GM23338 (cell line): ENCODE results near the gene SLC25A13. TPM values are rescaled to one million over a fixed set of nuclear protein-coding genes. Genes with fewer than 3 reads are reported as not detected.

Experiments
- ATAC-seq: fragments of 200-7000 bp; cut with Tn5 transposase; 3 replicates; pipeline ENCODE4 v1.9.1; 2020
- DNase-seq: peaks from one replicate; pipeline ENCODE4 v3.0.0-alpha.2; 2015; ENCODE audit warnings: low spot score
- H2AFZ ChIP-seq: fragments of 200-600 bp; sonication (generic); 2 replicates; pipeline ENCODE4 v1.8.0; 2016; ENCODE audit warnings: antibody characterized with exemption, mild to moderate bottlenecking, moderate library complexity
- H3F3A ChIP-seq: fragments of 200-600 bp; sonication (generic); replicated peaks from 2 replicates; pipeline ENCODE4 v1.8.0; 2017; ENCODE audit warnings: antibody characterized with exemption, mixed run types, low read depth
- H3K27ac ChIP-seq: fragments of 200-600 bp; sonication (generic); 2 replicates; pipeline ENCODE4 v1.6.1; 2016; ENCODE audit warnings: low read depth
- H3K27me3 ChIP-seq: fragments of 200-600 bp; sonication (generic); 2 replicates; pipeline ENCODE4 v1.8.0; 2016; ENCODE audit warnings: mild to moderate bottlenecking, mixed run types, moderate library complexity; ENCODE audit not compliant: insufficient read depth
- H3K36me3 ChIP-seq: fragments of 200-600 bp; sonication (generic); 2 replicates; pipeline ENCODE4 v1.8.0; 2016; ENCODE audit warnings: mild to moderate bottlenecking; ENCODE audit not compliant: insufficient read depth
- H3K4me1 ChIP-seq: fragments of 200-600 bp; sonication (generic); 2 replicates; pipeline ENCODE4 v1.8.0; 2016; ENCODE audit warnings: mild to moderate bottlenecking, moderate library complexity; ENCODE audit not compliant: insufficient read depth
- H3K4me2 ChIP-seq: fragments of 200-600 bp; sonication (generic); 2 replicates; pipeline ENCODE4 v1.7.1; 2017; ENCODE audit warnings: mixed run types
- H3K4me3 ChIP-seq: fragments of 200-600 bp; sonication (generic); 2 replicates; pipeline ENCODE4 v1.6.1; 2016; ENCODE audit warnings: mixed run types
- H3K79me2 ChIP-seq: fragments of 200-600 bp; sonication (generic); replicated peaks from 2 replicates; pipeline ENCODE4 v1.8.0; 2017; ENCODE audit warnings: mild to moderate bottlenecking; ENCODE audit not compliant: insufficient read depth
- H3K9me2 ChIP-seq: fragments of 200-600 bp; sonication (generic); 2 replicates; pipeline ENCODE4 v1.8.0; 2017; ENCODE audit not compliant: insufficient read depth
- H4K20me1 ChIP-seq: fragments of 200-600 bp; sonication (generic); replicated peaks from 2 replicates; pipeline ENCODE4 v1.8.0; 2017; ENCODE audit warnings: mild to moderate bottlenecking; ENCODE audit not compliant: insufficient read depth
- H3K27ac Mint-ChIP-seq: 2 replicates; pipeline ENCODE4 v1.8.0; 2020; ENCODE audit warnings: inconsistent platforms, mild to moderate bottlenecking, moderate library complexity, mixed read lengths
- H3K27me3 Mint-ChIP-seq: 3 replicates; pipeline ENCODE4 v1.8.0; 2022; ENCODE audit warnings: low read depth, mild to moderate bottlenecking, moderate library complexity, mixed read lengths, inconsistent platforms; ENCODE audit not compliant: insufficient read depth, poor library complexity
- H3K36me3 Mint-ChIP-seq: 3 replicates; pipeline ENCODE4 v1.8.0; 2021; ENCODE audit warnings: low read depth, mild to moderate bottlenecking, inconsistent platforms, moderate library complexity, mixed read lengths
- H3K4me1 Mint-ChIP-seq: 3 replicates; pipeline ENCODE4 v1.8.0; 2020; ENCODE audit warnings: mild to moderate bottlenecking, inconsistent platforms, mixed read lengths
- H3K4me3 Mint-ChIP-seq: 3 replicates; pipeline ENCODE4 v1.8.0; 2021; ENCODE audit warnings: moderate library complexity, mild to moderate bottlenecking, inconsistent platforms, mixed read lengths
- H3K9me3 Mint-ChIP-seq: 3 replicates; pipeline ENCODE4 v1.8.0; 2020; ENCODE audit warnings: moderate library complexity, mild to moderate bottlenecking, inconsistent platforms, mixed read lengths
- CREB1 ChIP-seq: fragments of 250-450 bp; sonication (Bioruptor Pico); IDR thresholded peaks from 2 replicates; pipeline ENCODE4 v1.5.0; 2020; ENCODE audit warnings: low read depth, mild to moderate bottlenecking, moderate library complexity
- EZH2 ChIP-seq: fragments of 200-600 bp; sonication (generic); IDR thresholded peaks from one replicate; pipeline ENCODE4 v1.8.0; 2017; ENCODE audit warnings: antibody characterized with exemption, mild to moderate bottlenecking, low read depth; ENCODE audit not compliant: unreplicated experiment
- EZH2phosphoT487 ChIP-seq: fragments of 200-600 bp; sonication (generic); IDR thresholded peaks from one replicate; pipeline ENCODE4 v1.8.1; 2018; ENCODE audit warnings: antibody characterized with exemption; ENCODE audit not compliant: unreplicated experiment
- JUNB ChIP-seq: IDR thresholded peaks from one replicate; pipeline ENCODE4 v1.6.1; 2016; ENCODE audit warnings: antibody characterized with exemption; ENCODE audit not compliant: unreplicated experiment
- NANOG ChIP-seq: IDR thresholded peaks from 2 replicates; pipeline ENCODE4 v1.6.1; 2016; ENCODE audit warnings: antibody characterized with exemption, borderline replicate concordance
- POLR2AphosphoS5 ChIP-seq: IDR thresholded peaks from 2 replicates; pipeline ENCODE4 v1.6.1; 2016; ENCODE audit warnings: antibody characterized with exemption, low read depth
- STAT1 ChIP-seq: IDR thresholded peaks from one replicate; pipeline ENCODE4 v1.6.1; 2016; ENCODE audit warnings: antibody characterized with exemption; ENCODE audit not compliant: unreplicated experiment
- ZNF114 ChIP-seq: fragments of 250-450 bp; sonication (Bioruptor Pico); IDR thresholded peaks from 2 replicates; pipeline ENCODE4 v1.5.0; 2020; ENCODE audit warnings: mild to moderate bottlenecking, moderate library complexity
- ZNF331 ChIP-seq: fragments of 250-450 bp; sonication (Bioruptor Pico); IDR thresholded peaks from 2 replicates; pipeline ENCODE4 v1.5.0; 2020; ENCODE audit warnings: low read depth, mild to moderate bottlenecking, moderate library complexity
- polyA plus RNA-seq: library from polyadenylated mRNA; unstranded; fragments of >200 nt; fragmentation: Nextera tagmentation; extraction: Ambion mirVana; gene quantifications from 2 replicates; pipeline ENCODE4 v1.2.1, GENCODE V29; 2016
- total RNA-seq: library from RNA; depleted of rRNA; stranded (reverse); fragments of >200 nt; shearing (Covaris generic); gene quantifications from 2 replicates; pipeline ENCODE4 v1.2.3, GENCODE V29; 2014
- TF ChIP-seq, protein P1 (sequence below), 2 experiments: fragments of 200-600 bp in 1 of 2; sonication (generic) in 1 of 2; conservative IDR thresholded peaks; 2 replicates each; pipeline versions ENCODE4 v1.5.1 to v1.6.1; 2016 to 2017; ENCODE audit warnings: antibody characterized with exemption in 2 of 2, low read depth in 2 of 2, mild to moderate bottlenecking in 2 of 2, moderate library complexity in 1 of 2
- TF ChIP-seq, protein P2 (sequence below): IDR thresholded peaks from one replicate; pipeline ENCODE4 v1.6.1; 2018; ENCODE audit warnings: antibody characterized with exemption; ENCODE audit not compliant: unreplicated experiment
- TF ChIP-seq, protein P3 (sequence below): IDR thresholded peaks from 2 replicates; pipeline ENCODE4 v1.6.1; 2016; ENCODE audit warnings: antibody characterized with exemption
- TF ChIP-seq, protein P4 (sequence below): fragments of 250-450 bp; sonication (Bioruptor Pico); IDR thresholded peaks from 2 replicates; pipeline ENCODE4 v1.5.0; 2020; ENCODE audit warnings: mild to moderate bottlenecking, moderate library complexity

Gene SLC25A13
- total and polyA plus RNA-seq, 2 experiments from 2014 or later, result 51.1 to 84.6 TPM

DNA sequence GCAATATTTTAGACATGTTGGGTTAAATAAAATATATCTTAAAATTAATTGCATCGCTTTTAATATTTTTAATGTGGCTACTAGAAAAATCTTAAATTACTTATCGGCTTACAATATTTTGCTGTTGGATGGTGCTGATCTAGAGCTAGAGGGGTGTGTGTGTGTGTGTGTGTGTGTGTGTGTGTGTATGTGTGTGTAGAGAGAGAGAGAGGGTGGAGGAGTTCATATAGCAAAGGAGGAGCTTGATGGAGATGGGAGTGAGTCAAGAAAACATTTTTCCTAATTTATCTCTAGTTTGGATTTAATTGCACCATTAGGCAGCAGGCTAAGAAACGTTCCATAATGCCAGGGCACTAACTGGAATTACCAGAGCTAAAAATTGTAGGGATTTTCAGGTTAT lies 10.4 kb upstream of the SLC25A13 start:
- ATAC-seq, result no peak
- Mint-ChIP-seq H3K4me1 (no peaks in the 10 kb centered on the region), H3K4me3 (no peak overlapping the region), H3K27ac (no peak overlapping the region), H3K36me3 (no peaks in the 10 kb centered on the region), H3K27me3 (peaks cover 1% of the 10 kb centered on the region), H3K9me3 (no peaks in the 10 kb centered on the region)
- Histone ChIP-seq H2AFZ (no peak overlapping the region), H3K27me3 (no peaks in the 10 kb centered on the region), H3K36me3 (no peaks in the 10 kb centered on the region), H3K4me1 (no peaks in the 10 kb centered on the region), H3F3A (no peaks in the 10 kb centered on the region), H3K4me2 (no peak overlapping the region), H3K79me2 (no peaks in the 10 kb centered on the region), H3K27ac (no peak overlapping the region), H3K4me3 (no peak overlapping the region), H3K9me2 (no peaks in the 10 kb centered on the region), H4K20me1 (no peaks in the 10 kb centered on the region)
- no peak for DNase-seq
- TF ChIP-seq STAT1 (no peak), POLR2AphosphoS5 (no peak), JUNB (no peak), EZH2phosphoT487 (no peak), ZNF114 (CRISPR knock-in tag) (no peak), NANOG (no peak), CREB1 (CRISPR knock-in tag) (no peak), EZH2 (no peak), ZNF331 (CRISPR knock-in tag) (no peak)
- TF ChIP-seq, protein P1, sequence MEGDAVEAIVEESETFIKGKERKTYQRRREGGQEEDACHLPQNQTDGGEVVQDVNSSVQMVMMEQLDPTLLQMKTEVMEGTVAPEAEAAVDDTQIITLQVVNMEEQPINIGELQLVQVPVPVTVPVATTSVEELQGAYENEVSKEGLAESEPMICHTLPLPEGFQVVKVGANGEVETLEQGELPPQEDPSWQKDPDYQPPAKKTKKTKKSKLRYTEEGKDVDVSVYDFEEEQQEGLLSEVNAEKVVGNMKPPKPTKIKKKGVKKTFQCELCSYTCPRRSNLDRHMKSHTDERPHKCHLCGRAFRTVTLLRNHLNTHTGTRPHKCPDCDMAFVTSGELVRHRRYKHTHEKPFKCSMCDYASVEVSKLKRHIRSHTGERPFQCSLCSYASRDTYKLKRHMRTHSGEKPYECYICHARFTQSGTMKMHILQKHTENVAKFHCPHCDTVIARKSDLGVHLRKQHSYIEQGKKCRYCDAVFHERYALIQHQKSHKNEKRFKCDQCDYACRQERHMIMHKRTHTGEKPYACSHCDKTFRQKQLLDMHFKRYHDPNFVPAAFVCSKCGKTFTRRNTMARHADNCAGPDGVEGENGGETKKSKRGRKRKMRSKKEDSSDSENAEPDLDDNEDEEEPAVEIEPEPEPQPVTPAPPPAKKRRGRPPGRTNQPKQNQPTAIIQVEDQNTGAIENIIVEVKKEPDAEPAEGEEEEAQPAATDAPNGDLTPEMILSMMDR (conservative IDR thresholded peaks at IDR 0.05; ENCODE audit: low read depth in 2 of 2), result no peak
- TF ChIP-seq, protein P2, sequence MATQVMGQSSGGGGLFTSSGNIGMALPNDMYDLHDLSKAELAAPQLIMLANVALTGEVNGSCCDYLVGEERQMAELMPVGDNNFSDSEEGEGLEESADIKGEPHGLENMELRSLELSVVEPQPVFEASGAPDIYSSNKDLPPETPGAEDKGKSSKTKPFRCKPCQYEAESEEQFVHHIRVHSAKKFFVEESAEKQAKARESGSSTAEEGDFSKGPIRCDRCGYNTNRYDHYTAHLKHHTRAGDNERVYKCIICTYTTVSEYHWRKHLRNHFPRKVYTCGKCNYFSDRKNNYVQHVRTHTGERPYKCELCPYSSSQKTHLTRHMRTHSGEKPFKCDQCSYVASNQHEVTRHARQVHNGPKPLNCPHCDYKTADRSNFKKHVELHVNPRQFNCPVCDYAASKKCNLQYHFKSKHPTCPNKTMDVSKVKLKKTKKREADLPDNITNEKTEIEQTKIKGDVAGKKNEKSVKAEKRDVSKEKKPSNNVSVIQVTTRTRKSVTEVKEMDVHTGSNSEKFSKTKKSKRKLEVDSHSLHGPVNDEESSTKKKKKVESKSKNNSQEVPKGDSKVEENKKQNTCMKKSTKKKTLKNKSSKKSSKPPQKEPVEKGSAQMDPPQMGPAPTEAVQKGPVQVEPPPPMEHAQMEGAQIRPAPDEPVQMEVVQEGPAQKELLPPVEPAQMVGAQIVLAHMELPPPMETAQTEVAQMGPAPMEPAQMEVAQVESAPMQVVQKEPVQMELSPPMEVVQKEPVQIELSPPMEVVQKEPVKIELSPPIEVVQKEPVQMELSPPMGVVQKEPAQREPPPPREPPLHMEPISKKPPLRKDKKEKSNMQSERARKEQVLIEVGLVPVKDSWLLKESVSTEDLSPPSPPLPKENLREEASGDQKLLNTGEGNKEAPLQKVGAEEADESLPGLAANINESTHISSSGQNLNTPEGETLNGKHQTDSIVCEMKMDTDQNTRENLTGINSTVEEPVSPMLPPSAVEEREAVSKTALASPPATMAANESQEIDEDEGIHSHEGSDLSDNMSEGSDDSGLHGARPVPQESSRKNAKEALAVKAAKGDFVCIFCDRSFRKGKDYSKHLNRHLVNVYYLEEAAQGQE, result no peak
- TF ChIP-seq, protein P3, sequence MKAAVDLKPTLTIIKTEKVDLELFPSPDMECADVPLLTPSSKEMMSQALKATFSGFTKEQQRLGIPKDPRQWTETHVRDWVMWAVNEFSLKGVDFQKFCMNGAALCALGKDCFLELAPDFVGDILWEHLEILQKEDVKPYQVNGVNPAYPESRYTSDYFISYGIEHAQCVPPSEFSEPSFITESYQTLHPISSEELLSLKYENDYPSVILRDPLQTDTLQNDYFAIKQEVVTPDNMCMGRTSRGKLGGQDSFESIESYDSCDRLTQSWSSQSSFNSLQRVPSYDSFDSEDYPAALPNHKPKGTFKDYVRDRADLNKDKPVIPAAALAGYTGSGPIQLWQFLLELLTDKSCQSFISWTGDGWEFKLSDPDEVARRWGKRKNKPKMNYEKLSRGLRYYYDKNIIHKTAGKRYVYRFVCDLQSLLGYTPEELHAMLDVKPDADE, result no peak
- TF ChIP-seq, protein P4, sequence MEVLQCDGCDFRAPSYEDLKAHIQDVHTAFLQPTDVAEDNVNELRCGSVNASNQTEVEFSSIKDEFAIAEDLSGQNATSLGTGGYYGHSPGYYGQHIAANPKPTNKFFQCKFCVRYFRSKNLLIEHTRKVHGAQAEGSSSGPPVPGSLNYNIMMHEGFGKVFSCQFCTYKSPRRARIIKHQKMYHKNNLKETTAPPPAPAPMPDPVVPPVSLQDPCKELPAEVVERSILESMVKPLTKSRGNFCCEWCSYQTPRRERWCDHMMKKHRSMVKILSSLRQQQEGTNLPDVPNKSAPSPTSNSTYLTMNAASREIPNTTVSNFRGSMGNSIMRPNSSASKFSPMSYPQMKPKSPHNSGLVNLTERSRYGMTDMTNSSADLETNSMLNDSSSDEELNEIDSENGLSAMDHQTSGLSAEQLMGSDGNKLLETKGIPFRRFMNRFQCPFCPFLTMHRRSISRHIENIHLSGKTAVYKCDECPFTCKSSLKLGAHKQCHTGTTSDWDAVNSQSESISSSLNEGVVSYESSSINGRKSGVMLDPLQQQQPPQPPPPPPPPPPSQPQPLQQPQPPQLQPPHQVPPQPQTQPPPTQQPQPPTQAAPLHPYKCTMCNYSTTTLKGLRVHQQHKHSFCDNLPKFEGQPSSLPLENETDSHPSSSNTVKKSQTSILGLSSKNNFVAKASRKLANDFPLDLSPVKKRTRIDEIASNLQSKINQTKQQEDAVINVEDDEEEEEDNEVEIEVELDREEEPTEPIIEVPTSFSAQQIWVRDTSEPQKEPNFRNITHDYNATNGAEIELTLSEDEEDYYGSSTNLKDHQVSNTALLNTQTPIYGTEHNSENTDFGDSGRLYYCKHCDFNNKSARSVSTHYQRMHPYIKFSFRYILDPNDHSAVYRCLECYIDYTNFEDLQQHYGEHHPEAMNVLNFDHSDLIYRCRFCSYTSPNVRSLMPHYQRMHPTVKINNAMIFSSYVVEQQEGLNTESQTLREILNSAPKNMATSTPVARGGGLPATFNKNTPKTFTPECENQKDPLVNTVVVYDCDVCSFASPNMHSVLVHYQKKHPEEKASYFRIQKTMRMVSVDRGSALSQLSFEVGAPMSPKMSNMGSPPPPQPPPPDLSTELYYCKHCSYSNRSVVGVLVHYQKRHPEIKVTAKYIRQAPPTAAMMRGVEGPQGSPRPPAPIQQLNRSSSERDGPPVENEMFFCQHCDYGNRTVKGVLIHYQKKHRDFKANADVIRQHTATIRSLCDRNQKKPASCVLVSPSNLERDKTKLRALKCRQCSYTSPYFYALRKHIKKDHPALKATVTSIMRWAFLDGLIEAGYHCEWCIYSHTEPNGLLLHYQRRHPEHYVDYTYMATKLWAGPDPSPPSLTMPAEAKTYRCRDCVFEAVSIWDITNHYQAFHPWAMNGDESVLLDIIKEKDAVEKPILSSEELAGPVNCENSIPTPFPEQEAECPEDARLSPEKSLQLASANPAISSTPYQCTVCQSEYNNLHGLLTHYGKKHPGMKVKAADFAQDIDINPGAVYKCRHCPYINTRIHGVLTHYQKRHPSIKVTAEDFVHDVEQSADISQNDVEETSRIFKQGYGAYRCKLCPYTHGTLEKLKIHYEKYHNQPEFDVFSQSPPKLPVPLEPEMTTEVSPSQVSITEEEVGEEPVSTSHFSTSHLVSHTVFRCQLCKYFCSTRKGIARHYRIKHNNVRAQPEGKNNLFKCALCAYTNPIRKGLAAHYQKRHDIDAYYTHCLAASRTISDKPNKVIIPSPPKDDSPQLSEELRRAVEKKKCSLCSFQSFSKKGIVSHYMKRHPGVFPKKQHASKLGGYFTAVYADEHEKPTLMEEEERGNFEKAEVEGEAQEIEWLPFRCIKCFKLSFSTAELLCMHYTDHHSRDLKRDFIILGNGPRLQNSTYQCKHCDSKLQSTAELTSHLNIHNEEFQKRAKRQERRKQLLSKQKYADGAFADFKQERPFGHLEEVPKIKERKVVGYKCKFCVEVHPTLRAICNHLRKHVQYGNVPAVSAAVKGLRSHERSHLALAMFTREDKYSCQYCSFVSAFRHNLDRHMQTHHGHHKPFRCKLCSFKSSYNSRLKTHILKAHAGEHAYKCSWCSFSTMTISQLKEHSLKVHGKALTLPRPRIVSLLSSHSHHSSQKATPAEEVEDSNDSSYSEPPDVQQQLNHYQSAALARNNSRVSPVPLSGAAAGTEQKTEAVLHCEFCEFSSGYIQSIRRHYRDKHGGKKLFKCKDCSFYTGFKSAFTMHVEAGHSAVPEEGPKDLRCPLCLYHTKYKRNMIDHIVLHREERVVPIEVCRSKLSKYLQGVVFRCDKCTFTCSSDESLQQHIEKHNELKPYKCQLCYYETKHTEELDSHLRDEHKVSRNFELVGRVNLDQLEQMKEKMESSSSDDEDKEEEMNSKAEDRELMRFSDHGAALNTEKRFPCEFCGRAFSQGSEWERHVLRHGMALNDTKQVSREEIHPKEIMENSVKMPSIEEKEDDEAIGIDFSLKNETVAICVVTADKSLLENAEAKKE (CRISPR knock-in tag), result no peak
